Neural progenitor cell (in vitro differentiated cells): ENCODE data around the gene NEDD9. TPM values are rescaled to one million over a fixed set of nuclear protein-coding genes. Genes with fewer than 3 reads are reported as not detected.

Experiments used
- DNase-seq: peaks from one replicate; pipeline ENCODE4 v3.0.0-alpha.2; 2016; ENCODE audit warnings: low spot score
- H2AFZ ChIP-seq: fragments of 200-600 bp; sonication (generic); replicated peaks from 2 replicates; pipeline ENCODE4 v1.6.1; 2016; ENCODE audit warnings: antibody characterized with exemption
- H3F3A ChIP-seq: fragments of 200-600 bp; sonication (generic); 2 replicates; pipeline ENCODE4 v1.6.1; 2016; ENCODE audit warnings: antibody characterized with exemption, low read depth
- H3K27ac ChIP-seq: fragments of 200-600 bp; sonication (generic); 2 replicates; pipeline ENCODE4 v1.5.1; 2016; ENCODE audit warnings: mild to moderate bottlenecking
- H3K27me3 ChIP-seq: fragments of 200-600 bp; sonication (generic); 2 replicates; pipeline ENCODE4 v1.6.1; 2016; ENCODE audit warnings: mild to moderate bottlenecking, moderate library complexity
- H3K36me3 ChIP-seq: fragments of 200-600 bp; sonication (generic); 2 replicates; pipeline ENCODE4 v1.5.1; 2016
- H3K4me1 ChIP-seq: fragments of 200-600 bp; sonication (generic); 2 replicates; pipeline ENCODE4 v1.6.1; 2016; ENCODE audit warnings: mixed run types
- H3K4me2 ChIP-seq: fragments of 200-600 bp; sonication (generic); 2 replicates; pipeline ENCODE4 v1.6.1; 2016
- H3K4me3 ChIP-seq: fragments of 200-600 bp; sonication (generic); 2 replicates; pipeline ENCODE4 v1.5.1; 2016
- H3K79me2 ChIP-seq: fragments of 200-600 bp; sonication (generic); 2 replicates; pipeline ENCODE4 v1.6.1; 2016; ENCODE audit warnings: low read depth
- H3K9ac ChIP-seq: fragments of 200-600 bp; sonication (generic); 2 replicates; pipeline ENCODE4 v1.6.1; 2016
- H3K9me3 ChIP-seq: fragments of 200-600 bp; sonication (generic); 2 replicates; pipeline ENCODE4 v1.5.1; 2016; ENCODE audit warnings: low read depth
- H4K20me1 ChIP-seq: fragments of 200-600 bp; sonication (generic); 2 replicates; pipeline ENCODE4 v1.6.1; 2016; ENCODE audit warnings: low read depth
- H3K27ac Mint-ChIP-seq: 3 replicates; pipeline ENCODE4 v1.8.0; 2021; ENCODE audit warnings: mixed read lengths
- H3K27me3 Mint-ChIP-seq: 2 replicates; pipeline ENCODE4 v1.8.0; 2022; ENCODE audit warnings: low read depth, mild to moderate bottlenecking, inconsistent platforms, moderate library complexity, mixed read lengths; ENCODE audit not compliant: insufficient read depth
- H3K36me3 Mint-ChIP-seq: 3 replicates; pipeline ENCODE4 v1.8.0; 2021; ENCODE audit warnings: mixed read lengths
- H3K4me1 Mint-ChIP-seq: 3 replicates; pipeline ENCODE4 v1.8.0; 2021; ENCODE audit warnings: mixed read lengths
- H3K4me3 Mint-ChIP-seq: 3 replicates; pipeline ENCODE4 v1.8.0; 2021; ENCODE audit warnings: mild to moderate bottlenecking, moderate library complexity, mixed read lengths
- H3K9me3 Mint-ChIP-seq: 3 replicates; pipeline ENCODE4 v1.8.0; 2020; ENCODE audit warnings: mixed read lengths
- EZH2 ChIP-seq: fragments of 200-600 bp; sonication (generic); IDR thresholded peaks from 2 replicates; pipeline ENCODE4 v1.6.1; 2017; ENCODE audit warnings: antibody characterized with exemption, mild to moderate bottlenecking, moderate library complexity
- EZH2phosphoT487 ChIP-seq: fragments of 200-600 bp; sonication (generic); IDR thresholded peaks from 2 replicates; pipeline ENCODE4 v1.6.1; 2017; ENCODE audit warnings: antibody characterized with exemption
- total RNA-seq: library from RNA; depleted of rRNA; stranded (reverse); fragments of >200 nt; gene quantifications from 2 replicates; pipeline ENCODE4 v1.2.3, GENCODE V29; 2015; ENCODE audit warnings: low replicate concordance
- TF ChIP-seq, protein P1 (sequence below): fragments of 200-600 bp; sonication (generic); IDR thresholded peaks from 2 replicates; pipeline ENCODE4 v1.5.1; 2017; ENCODE audit warnings: antibody characterized with exemption, mild to moderate bottlenecking

The NEDD9 gene
- total RNA-seq, 1 donor from 2014 or later, result 4.9 TPM

DNA sequence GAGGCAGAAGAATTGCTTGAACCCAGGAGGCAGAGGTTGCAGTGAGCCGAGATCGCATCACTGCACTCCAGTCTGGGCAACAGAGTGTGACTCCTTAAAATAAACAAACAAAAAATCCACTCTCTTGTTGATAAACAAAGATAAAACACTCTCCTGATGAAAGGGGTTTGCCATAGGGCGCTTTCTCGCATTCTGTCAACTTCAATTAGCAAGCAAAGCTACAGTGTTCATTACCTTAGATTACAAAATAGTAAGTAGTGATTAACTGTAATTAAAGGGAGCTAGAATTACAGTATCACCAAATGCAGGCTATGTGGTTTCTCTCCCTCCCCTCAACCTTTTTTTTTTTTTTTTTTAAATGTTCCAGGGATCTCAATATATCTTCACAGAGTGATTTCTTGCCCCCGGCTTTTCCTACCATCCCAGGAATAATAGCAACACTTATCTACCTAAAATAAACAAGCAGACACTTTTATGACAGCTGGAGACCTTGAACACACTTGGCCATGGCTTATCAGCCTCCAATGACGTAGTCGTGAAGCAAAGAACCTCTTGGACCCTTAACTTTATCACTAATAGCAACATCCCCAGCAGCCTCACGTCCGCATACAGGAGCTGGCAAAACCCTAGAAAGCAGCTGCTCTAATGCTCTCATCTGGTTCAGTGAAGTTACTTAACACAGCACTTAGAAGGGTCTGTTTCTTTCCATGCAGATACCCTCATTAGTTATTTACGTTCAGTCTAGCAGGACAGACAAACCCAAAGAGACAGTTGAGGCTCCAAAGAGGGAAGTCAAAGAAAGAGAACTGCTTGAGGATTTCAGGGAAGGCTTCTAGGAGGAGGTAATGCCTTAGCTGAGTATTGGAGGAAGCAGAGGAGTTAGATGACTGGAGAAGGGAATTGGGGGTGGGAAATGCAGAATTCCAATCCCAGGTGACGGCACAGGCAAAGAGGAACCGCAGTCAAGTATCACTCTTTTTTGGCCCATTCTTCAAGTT, 37.9 kb upstream of the NEDD9 start:
- DNase-seq, result no peak
- no peaks in the 10 kb centered on the region for H3K4me1 ChIP-seq
- H2AFZ ChIP-seq, result no peak overlapping the region
- Mint-ChIP-seq H3K4me3 (no peak overlapping the region), H3K36me3 (no peaks in the 10 kb centered on the region), H3K27ac (no peak overlapping the region), H3K4me1 (peaks cover 13% of the 10 kb centered on the region), H3K27me3 (peaks cover 3% of the 10 kb centered on the region), H3K9me3 (no peaks in the 10 kb centered on the region)
- H3K4me3 ChIP-seq, result no peak overlapping the region
- H3K27ac ChIP-seq, result no peak overlapping the region
- TF ChIP-seq EZH2phosphoT487 (no peak), EZH2 (no peak)
- TF ChIP-seq, protein P1, sequence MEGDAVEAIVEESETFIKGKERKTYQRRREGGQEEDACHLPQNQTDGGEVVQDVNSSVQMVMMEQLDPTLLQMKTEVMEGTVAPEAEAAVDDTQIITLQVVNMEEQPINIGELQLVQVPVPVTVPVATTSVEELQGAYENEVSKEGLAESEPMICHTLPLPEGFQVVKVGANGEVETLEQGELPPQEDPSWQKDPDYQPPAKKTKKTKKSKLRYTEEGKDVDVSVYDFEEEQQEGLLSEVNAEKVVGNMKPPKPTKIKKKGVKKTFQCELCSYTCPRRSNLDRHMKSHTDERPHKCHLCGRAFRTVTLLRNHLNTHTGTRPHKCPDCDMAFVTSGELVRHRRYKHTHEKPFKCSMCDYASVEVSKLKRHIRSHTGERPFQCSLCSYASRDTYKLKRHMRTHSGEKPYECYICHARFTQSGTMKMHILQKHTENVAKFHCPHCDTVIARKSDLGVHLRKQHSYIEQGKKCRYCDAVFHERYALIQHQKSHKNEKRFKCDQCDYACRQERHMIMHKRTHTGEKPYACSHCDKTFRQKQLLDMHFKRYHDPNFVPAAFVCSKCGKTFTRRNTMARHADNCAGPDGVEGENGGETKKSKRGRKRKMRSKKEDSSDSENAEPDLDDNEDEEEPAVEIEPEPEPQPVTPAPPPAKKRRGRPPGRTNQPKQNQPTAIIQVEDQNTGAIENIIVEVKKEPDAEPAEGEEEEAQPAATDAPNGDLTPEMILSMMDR, result no peak
- no peak overlapping the region for H3K9ac ChIP-seq
- H3F3A ChIP-seq, result no peaks in the 10 kb centered on the region
- no peaks in the 10 kb centered on the region for H3K79me2 ChIP-seq
- H3K27me3 ChIP-seq, result no peaks in the 10 kb centered on the region
- no peaks in the 10 kb centered on the region for H3K36me3 ChIP-seq
- H3K4me2 ChIP-seq, result no peak overlapping the region
- H3K9me3 ChIP-seq, result no peaks in the 10 kb centered on the region
- no peaks in the 10 kb centered on the region for H4K20me1 ChIP-seq

DNA sequence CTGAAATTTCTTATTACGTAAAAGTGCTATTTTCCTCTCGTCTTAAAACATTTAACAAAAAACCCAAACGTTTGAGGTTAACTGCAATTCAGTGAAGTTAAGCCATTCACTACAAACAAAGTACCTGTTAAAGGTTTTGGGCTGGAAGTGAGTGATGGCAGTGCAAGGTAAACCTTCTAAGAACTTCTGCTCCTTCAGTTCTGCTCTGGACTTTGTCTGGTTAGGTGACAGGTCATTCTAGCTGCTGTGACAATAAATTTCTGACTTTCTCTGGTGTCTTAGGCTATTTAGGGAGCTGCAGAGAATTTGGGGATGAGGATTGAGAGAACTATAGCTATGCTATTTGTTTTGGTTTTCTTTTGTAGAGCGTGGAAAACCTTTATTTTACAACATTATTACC, 36.5 kb upstream of the NEDD9 start:
- Mint-ChIP-seq H3K36me3 (no peaks in the 10 kb centered on the region), H3K4me1 (peaks cover 13% of the 10 kb centered on the region), H3K27me3 (peaks cover 3% of the 10 kb centered on the region), H3K4me3 (no peak overlapping the region), H3K27ac (no peak overlapping the region), H3K9me3 (no peaks in the 10 kb centered on the region)
- no peak overlapping the region for H3K4me2 ChIP-seq
- no peaks in the 10 kb centered on the region for H3K9me3 ChIP-seq
- H3K27me3 ChIP-seq, result no peaks in the 10 kb centered on the region
- H3K4me1 ChIP-seq, result no peaks in the 10 kb centered on the region
- no peaks in the 10 kb centered on the region for H4K20me1 ChIP-seq
- no peak for DNase-seq
- no peaks in the 10 kb centered on the region for H3K79me2 ChIP-seq
- no peak overlapping the region for H3K27ac ChIP-seq
- no peak overlapping the region for H2AFZ ChIP-seq
- no peak overlapping the region for H3K4me3 ChIP-seq
- no peak for TF ChIP-seq EZH2
- TF ChIP-seq, protein P1, result no peak
- no peak for TF ChIP-seq EZH2phosphoT487
- H3K36me3 ChIP-seq, result no peaks in the 10 kb centered on the region
- H3K9ac ChIP-seq, result no peak overlapping the region
- no peaks in the 10 kb centered on the region for H3F3A ChIP-seq

DNA sequence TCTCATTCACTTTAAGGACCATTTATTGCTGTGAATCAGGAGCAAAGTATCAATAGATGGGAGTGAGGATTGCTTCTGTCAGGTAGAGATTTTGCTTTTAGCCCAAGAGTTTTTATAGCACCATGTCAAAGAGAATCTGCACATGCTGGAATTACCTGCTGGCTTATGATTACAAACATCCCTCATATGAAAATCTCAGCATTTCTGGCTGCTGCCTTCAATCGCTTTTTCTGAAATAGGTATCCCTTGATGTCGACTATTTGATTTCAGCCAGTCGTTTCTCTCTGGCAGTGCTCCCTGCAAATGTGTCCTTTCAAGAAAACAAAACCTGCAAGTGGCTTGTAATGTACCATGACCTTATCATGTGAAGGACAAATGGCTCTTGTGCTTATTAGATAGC, 34.5 kb upstream of the NEDD9 start:
- Mint-ChIP-seq H3K9me3 (no peaks in the 10 kb centered on the region), H3K36me3 (no peaks in the 10 kb centered on the region), H3K27ac (no peak overlapping the region), H3K27me3 (peaks cover 3% of the 10 kb centered on the region), H3K4me1 (peaks cover 13% of the 10 kb centered on the region), H3K4me3 (no peak overlapping the region)
- no peak overlapping the region for H3K27ac ChIP-seq
- no peak overlapping the region for H3K4me3 ChIP-seq
- H3K4me2 ChIP-seq, result no peak overlapping the region
- H3K9me3 ChIP-seq, result no peaks in the 10 kb centered on the region
- no peaks in the 10 kb centered on the region for H3F3A ChIP-seq
- no peaks in the 10 kb centered on the region for H4K20me1 ChIP-seq
- H2AFZ ChIP-seq, result no peak overlapping the region
- H3K4me1 ChIP-seq, result peaks cover 4% of the 10 kb centered on the region
- H3K36me3 ChIP-seq, result no peaks in the 10 kb centered on the region
- no peak for DNase-seq
- no peak overlapping the region for H3K9ac ChIP-seq
- no peak for TF ChIP-seq EZH2
- TF ChIP-seq EZH2phosphoT487, result no peak
- TF ChIP-seq, protein P1, result no peak
- no peaks in the 10 kb centered on the region for H3K79me2 ChIP-seq
- no peaks in the 10 kb centered on the region for H3K27me3 ChIP-seq
